Central memory CD8-positive, alpha-beta T cell (primary cell): Measurements from ENCODE around the gene EXD3.
"Not testable (repeated sequence)": the region's sequence is repeated elsewhere in the genome, so short reads cannot be mapped to it uniquely, and the experiment has no call there.

Source experiments
- ATAC-seq: fragments of 150-1000 bp; cut with Tn5 transposase; replicated peaks from 2 replicates; pipeline ENCODE4 v1.10.0; 2022; ENCODE audit warnings: mild to moderate bottlenecking, moderate FRiP score, moderate number of reproducible peaks; ENCODE audit not compliant: poor library complexity, severe bottlenecking; ENCODE audit errors: extremely low read depth
- DNase-seq, 2 donors: peaks; one replicate each; pipeline ENCODE4 v3.0.0; 2021; ENCODE audit warnings: low spot score in 2 of 2
- H3K27ac Mint-ChIP-seq: one replicate; pipeline ENCODE4 v1.8.0; 2022; ENCODE audit warnings: low read depth, mild to moderate bottlenecking, moderate library complexity, mixed read lengths
- H3K27me3 Mint-ChIP-seq: one replicate; pipeline ENCODE4 v1.8.0; 2022; ENCODE audit warnings: mixed read lengths
- H3K36me3 Mint-ChIP-seq: one replicate; pipeline ENCODE4 v1.8.0; 2022; ENCODE audit warnings: mild to moderate bottlenecking, moderate library complexity, mixed read lengths; ENCODE audit not compliant: insufficient read depth
- H3K4me1 Mint-ChIP-seq: one replicate; pipeline ENCODE4 v1.8.0; 2022; ENCODE audit warnings: mixed read lengths
- H3K4me3 Mint-ChIP-seq: one replicate; pipeline ENCODE4 v1.8.0; 2022; ENCODE audit warnings: mild to moderate bottlenecking, moderate library complexity, mixed read lengths
- H3K9me3 Mint-ChIP-seq: one replicate; pipeline ENCODE4 v1.8.0; 2022; ENCODE audit warnings: mixed read lengths

EXD3 gene

DNA sequence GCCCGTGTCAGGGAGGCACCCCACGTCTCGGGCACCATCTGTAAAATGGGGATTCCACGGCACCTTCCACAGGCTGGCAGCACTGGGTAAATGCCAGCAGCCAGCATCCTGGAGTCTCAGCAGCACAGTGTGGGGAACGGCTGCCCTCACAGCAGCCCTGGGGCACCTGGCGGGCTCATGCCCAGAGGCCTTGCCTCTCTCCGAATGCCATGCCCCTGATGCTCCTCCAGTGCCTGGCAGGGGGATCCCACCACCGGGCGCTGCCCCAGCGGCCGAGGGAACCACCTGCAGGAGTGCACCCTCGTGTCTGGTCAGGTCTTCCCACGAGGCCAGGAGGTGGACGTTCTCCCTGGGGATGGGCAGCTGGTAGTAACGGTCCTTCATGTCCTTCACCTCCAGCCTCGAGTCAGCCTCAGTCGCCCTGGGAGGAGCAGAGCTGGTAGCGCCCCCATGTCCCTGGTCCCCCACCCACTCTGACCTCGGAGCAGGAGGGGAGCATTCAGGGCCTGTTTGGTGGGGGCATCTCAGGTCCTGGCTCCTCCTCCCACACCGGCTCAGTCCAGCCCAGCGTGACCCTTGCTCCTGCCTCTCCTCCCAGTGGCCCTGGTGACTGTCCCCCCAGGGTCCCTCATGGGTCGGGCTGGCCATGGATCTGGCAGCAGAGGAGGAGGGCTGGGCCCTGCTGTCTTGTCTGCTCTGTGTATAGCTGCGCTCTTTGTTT lies 71.0 kb downstream of the EXD3 start:
- Mint-ChIP-seq H3K27me3 (no peaks in the 10 kb centered on the region), H3K36me3 (peaks cover 1% of the 10 kb centered on the region), H3K9me3 (peaks cover 3% of the 10 kb centered on the region), H3K27ac (no peak overlapping the region), H3K4me1 (no peaks in the 10 kb centered on the region), H3K4me3 (no peak overlapping the region)
- DNase-seq (no peak), ATAC-seq (no peak)

DNA sequence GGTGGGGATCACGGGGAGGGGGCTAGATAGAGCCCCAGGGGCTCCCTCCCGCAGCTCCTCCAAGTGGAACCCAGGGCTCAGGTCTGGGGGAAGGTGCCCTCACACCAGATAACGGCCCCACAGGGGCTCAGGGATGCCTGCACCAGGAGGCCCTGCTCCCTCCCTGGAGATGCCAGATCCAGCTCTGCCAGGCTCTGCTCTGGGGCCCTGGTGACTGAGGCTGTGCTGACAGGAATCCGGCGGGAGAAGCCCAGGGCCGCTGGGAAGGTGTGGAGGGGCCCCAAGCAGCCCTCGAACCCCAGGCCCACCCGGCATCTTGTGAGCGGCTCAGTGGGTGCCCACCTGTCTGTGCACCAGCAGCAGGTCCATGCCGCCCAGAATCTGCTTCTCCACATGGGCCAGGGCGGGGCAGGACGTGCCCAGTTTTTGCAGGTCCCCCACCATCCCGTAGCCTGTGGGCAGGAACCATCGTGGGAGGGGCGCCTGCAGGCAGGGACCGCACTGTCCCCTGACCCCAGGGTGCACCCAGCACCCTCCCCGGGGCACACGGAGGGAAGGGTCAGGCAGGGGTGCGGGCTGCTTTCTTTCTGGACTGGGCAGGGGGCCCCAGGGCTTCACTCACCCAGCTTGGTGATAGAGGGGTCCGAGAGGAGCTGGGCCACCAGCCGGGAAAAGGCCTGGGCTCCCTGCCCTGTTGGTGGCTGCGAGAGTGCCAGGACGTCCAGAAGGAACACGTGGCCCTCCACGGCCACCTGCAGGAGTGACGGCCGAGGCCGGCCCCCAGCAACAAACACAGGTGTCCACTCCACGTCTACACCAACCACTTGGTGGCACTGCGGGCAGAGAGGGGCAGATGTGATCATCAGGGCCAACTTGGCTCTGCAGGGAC lies 72.0 kb downstream of the EXD3 start:
- no peaks in the 10 kb centered on the region for H3K4me1 Mint-ChIP-seq
- no peak overlapping the region for H3K4me3 Mint-ChIP-seq
- H3K27me3 Mint-ChIP-seq: no peaks in the 10 kb centered on the region
- peaks cover 1% of the 10 kb centered on the region for H3K36me3 Mint-ChIP-seq
- no peak for ATAC-seq
- no peaks in the 10 kb centered on the region for H3K9me3 Mint-ChIP-seq
- no peak for DNase-seq
- no peak overlapping the region for H3K27ac Mint-ChIP-seq

DNA sequence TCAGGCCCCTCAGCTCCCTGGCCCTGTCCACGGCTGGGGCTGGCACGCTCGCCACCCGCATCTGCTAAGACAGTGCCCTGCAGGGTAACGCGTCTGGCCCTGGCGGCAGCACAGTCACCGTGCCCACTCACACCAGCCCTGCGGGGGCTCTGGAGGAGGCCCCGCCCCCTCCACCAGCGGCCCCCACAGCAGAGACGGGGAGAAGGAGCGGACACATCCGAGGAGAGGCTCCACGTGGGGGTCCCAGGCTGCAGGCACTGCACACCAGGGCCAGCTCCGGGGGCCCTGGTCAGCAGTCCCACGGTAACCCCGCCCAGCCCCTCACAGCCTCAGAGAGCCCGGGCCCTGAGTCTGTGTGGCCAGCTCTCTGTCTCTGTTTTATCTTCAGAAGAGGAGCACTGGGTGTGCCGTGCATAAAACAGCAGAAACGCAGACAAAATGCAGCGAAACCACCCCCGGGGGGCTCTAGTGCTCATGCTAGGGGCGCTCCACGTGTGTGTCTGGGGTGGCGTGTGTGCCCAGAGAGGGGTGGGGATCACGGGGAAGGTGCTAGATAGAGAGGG lies 73.4 kb downstream of the EXD3 start:
- Mint-ChIP-seq H3K4me1 (no peaks in the 10 kb centered on the region), H3K27ac (no peak overlapping the region), H3K9me3 (no peaks in the 10 kb centered on the region), H3K36me3 (no peaks in the 10 kb centered on the region), H3K27me3 (no peaks in the 10 kb centered on the region), H3K4me3 (no peak overlapping the region)
- ATAC-seq: no peak
- DNase-seq: no peak

- no peaks in the 10 kb centered on the region for H3K4me1 Mint-ChIP-seq
- H3K27ac Mint-ChIP-seq: no peak overlapping the region
- no peak overlapping the region for H3K4me3 Mint-ChIP-seq
- ATAC-seq: no peak
- DNase-seq: no peak
- no peaks in the 10 kb centered on the region for H3K27me3 Mint-ChIP-seq
- H3K36me3 Mint-ChIP-seq: no peaks in the 10 kb centered on the region
- no peaks in the 10 kb centered on the region for H3K9me3 Mint-ChIP-seq
Measured at GRCh38 chr9:137348769-137349470, 74.0 kb downstream of the EXD3 start.

GRCh38 chr9:137347928-137348327 lies 75.0 kb downstream of the EXD3 start:
- DNase-seq (no peak), ATAC-seq (no peak)
- H3K36me3 Mint-ChIP-seq: no peaks in the 10 kb centered on the region
- H3K27ac Mint-ChIP-seq: no peak overlapping the region
- no peak overlapping the region for H3K4me3 Mint-ChIP-seq
- no peaks in the 10 kb centered on the region for H3K27me3 Mint-ChIP-seq
- no peaks in the 10 kb centered on the region for H3K9me3 Mint-ChIP-seq
- no peaks in the 10 kb centered on the region for H3K4me1 Mint-ChIP-seq

DNA sequence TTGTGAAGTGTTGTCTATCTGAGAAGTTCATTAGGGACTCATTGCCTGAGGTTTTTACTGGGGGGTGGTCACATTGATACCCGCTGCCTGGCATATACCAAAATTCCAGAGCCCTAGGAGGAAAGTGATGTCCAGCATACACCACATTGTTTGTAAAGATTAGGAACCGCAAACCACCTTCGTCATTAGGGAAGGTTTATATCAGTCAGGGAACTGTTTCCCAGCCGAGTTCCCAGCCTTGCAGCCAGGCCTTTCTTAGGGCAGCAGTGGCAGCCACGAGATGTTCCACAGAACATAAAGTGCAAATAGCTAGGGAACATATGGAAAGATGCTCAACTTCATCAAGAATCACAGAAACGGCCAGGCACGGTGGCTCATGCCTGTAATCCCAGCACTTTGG lies 80.5 kb downstream of the EXD3 start:
- ATAC-seq (no peak), DNase-seq (no peak)
- Mint-ChIP-seq H3K27me3 (no peaks in the 10 kb centered on the region), H3K27ac (no peak overlapping the region), H3K4me1 (no peaks in the 10 kb centered on the region), H3K36me3 (no peaks in the 10 kb centered on the region), H3K4me3 (no peak overlapping the region), H3K9me3 (no peaks in the 10 kb centered on the region)

DNA sequence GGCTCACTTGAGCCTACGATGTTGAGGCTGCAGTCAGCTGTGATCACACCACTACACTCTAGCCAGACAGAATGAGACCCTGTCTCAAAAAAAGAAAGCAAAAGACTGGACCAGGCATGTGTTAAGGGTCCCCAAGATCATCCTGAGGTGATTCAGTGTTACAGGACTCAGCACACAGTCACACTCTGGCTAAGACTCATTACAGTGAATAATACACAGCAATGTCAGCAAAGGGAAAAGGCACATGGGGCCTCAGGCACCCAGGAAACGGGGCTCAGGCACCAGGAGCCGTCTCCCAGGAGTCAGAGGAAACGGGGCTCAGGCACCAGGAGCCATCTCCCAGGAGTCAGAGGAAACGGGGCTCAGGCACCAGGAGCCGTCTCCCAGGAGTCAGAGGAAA lies 81.7 kb downstream of the EXD3 start:
- H3K27me3 Mint-ChIP-seq: no peaks in the 10 kb centered on the region
- no peaks in the 10 kb centered on the region for H3K9me3 Mint-ChIP-seq
- H3K4me1 Mint-ChIP-seq: no peaks in the 10 kb centered on the region
- no peaks in the 10 kb centered on the region for H3K36me3 Mint-ChIP-seq
- no peak overlapping the region for H3K27ac Mint-ChIP-seq
- DNase-seq: no peak
- no peak for ATAC-seq
- no peak overlapping the region for H3K4me3 Mint-ChIP-seq

GRCh38 chr9:137339908-137340462 lies 83.0 kb downstream of the EXD3 start:
- ATAC-seq, H3K27me3 Mint-ChIP-seq, DNase-seq, H3K4me1 Mint-ChIP-seq, H3K36me3 Mint-ChIP-seq, H3K27ac Mint-ChIP-seq, H3K4me3 Mint-ChIP-seq, H3K9me3 Mint-ChIP-seq: not testable (repeated sequence)

GRCh38 chr9:137339045-137339907 lies 83.7 kb downstream of the EXD3 start:
- no peak for DNase-seq
- Mint-ChIP-seq H3K4me1 (no peaks in the 10 kb centered on the region), H3K9me3 (no peaks in the 10 kb centered on the region), H3K27ac (no peak overlapping the region), H3K4me3 (no peak overlapping the region), H3K27me3 (no peaks in the 10 kb centered on the region), H3K36me3 (no peaks in the 10 kb centered on the region)
- no peak for ATAC-seq

DNA sequence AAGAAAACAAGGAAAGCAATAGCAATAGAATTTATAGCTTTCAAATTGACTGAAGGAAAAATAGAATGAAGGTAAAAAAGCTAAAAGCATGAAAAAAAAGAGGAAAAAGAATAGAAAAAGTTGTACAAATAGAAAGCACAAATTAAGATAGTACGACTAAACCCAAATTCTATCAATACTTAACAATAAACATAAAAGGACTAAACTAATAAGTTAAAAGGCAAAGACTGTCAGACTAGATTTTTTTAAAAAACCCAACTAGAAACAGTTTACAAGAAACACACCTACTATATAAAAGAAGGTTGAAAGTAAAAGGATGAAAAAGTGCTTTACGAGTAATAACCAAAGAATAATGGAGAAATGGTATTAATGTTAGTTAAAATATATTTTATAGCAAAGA lies 86.2 kb downstream of the EXD3 start:
- no peak overlapping the region for H3K4me3 Mint-ChIP-seq
- ATAC-seq: no peak

DNA sequence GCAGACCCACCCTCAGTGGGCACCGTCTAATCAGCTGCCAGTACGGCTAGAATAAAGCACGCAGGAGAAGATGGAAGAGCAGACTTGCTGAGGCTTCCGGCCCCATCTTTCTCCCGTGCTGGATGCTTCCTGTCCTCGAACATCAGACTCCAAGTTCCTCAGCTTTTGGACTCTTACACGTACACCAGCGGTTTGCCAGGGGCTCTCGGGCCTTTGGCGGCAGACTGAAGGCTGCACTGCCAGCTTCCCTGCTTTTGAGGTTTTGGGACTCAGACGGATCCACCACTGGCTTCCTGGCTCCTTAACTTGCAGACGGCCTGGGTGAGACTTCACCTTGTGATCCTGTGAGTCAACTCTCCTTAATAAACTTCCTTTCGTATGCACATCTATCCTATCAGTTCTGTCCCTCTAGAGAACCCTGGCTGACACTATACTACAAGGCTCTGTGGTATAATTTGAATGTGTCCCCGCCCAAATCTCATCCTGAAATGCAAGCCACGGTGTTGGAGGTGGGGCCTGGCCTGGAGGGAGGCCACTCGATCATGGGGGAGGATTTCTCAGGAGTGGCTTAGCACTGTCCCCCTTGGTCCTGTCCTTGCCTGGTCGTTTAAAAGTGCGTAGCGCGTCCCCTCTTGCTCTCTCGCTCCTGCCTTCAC lies 89.8 kb downstream of the EXD3 start:
- H3K4me3 Mint-ChIP-seq: no peak overlapping the region
- peaks cover 8% of the 10 kb centered on the region for H3K36me3 Mint-ChIP-seq
- H3K27ac Mint-ChIP-seq: no peak overlapping the region
- H3K4me1 Mint-ChIP-seq: no peaks in the 10 kb centered on the region
- peaks cover 2% of the 10 kb centered on the region for H3K9me3 Mint-ChIP-seq
- no peak for ATAC-seq
- H3K27me3 Mint-ChIP-seq: peaks cover 2% of the 10 kb centered on the region
- no peak for DNase-seq

More for the DNA sequence above, 86.2 kb downstream of the EXD3 start:
- H3K36me3 Mint-ChIP-seq: no peaks in the 10 kb centered on the region
- H3K4me1 Mint-ChIP-seq: no peaks in the 10 kb centered on the region
- DNase-seq: no peak
- no peaks in the 10 kb centered on the region for H3K9me3 Mint-ChIP-seq
- H3K27ac Mint-ChIP-seq: no peak overlapping the region
- H3K27me3 Mint-ChIP-seq: no peaks in the 10 kb centered on the region
